Muscle of arm (tissue), 14 donors: Measurements from ENCODE around the gene TEAD1. TPM values are rescaled to one million over a fixed set of nuclear protein-coding genes. Genes with fewer than 3 reads are reported as not detected.

Source experiments
- DNase-seq: peaks from one replicate; pipeline ENCODE4 v3.0.0-alpha.2; 2013
- long read RNA-seq, 11 donors: transcript quantifications; one replicate each; lab custom pipeline, GENCODE V29; 2026
- polyA plus RNA-seq, 12 donors: library from polyadenylated mRNA; unstranded; fragments of 120-200 nt; gene quantifications; one replicate each; pipeline ENCODE4 v1.2.1, GENCODE V29; 2013; ENCODE audit not compliant: insufficient read length in 12 of 12

TEAD1 gene
- 100 to 1,000 TPM in 7 of 12 donors, 10 to 100 TPM in 5; 48.6 to 122 (median 108) TPM for polyA plus RNA-seq
- long read RNA-seq, donor 1, partial matches to known transcripts, result 19 of 21 reads
- long read RNA-seq, donor 1, other reads (novel, unspliced or antisense), result 0 of 21 reads
- long read RNA-seq, donor 2, full-length matches to known transcripts, result 2 of 14 reads
- long read RNA-seq, donor 2, partial matches to known transcripts, result 12 of 14 reads
- long read RNA-seq, donor 2, other reads (novel, unspliced or antisense), result 0 of 14 reads
- long read RNA-seq, donor 3, full-length matches to known transcripts, result 2 of 10 reads
- long read RNA-seq, donor 3, partial matches to known transcripts, result 8 of 10 reads
- long read RNA-seq, donor 3, other reads (novel, unspliced or antisense), result 0 of 10 reads
- long read RNA-seq, donor 4, full-length matches to known transcripts, result 5 of 15 reads
- long read RNA-seq, donor 4, partial matches to known transcripts, result 10 of 15 reads
- long read RNA-seq, donor 4, other reads (novel, unspliced or antisense), result 0 of 15 reads
- long read RNA-seq, donor 5, result 0 reads
- long read RNA-seq, donor 6, full-length matches to known transcripts, result 5 of 12 reads
- long read RNA-seq, donor 6, partial matches to known transcripts, result 7 of 12 reads
- long read RNA-seq, donor 6, other reads (novel, unspliced or antisense), result 0 of 12 reads
- long read RNA-seq, donor 7, partial matches to known transcripts, result 21 of 22 reads
- long read RNA-seq, donor 7, other reads (novel, unspliced or antisense), result 0 of 22 reads
- long read RNA-seq, donor 8, full-length matches to known transcripts, result 3 of 21 reads
- long read RNA-seq, donor 8, partial matches to known transcripts, result 18 of 21 reads
- long read RNA-seq, donor 8, other reads (novel, unspliced or antisense), result 0 of 21 reads
- long read RNA-seq, donor 9, partial matches to known transcripts, result 5 of 6 reads
- long read RNA-seq, donor 9, other reads (novel, unspliced or antisense), result 0 of 6 reads
- long read RNA-seq, donor 10, full-length matches to known transcripts, result 1 of 15 reads
- long read RNA-seq, donor 10, partial matches to known transcripts, result 14 of 15 reads
- long read RNA-seq, donor 10, other reads (novel, unspliced or antisense), result 0 of 15 reads
- long read RNA-seq, donor 11, partial matches to known transcripts, result 29 of 31 reads
- long read RNA-seq, donor 11, other reads (novel, unspliced or antisense), result 0 of 31 reads

DNA sequence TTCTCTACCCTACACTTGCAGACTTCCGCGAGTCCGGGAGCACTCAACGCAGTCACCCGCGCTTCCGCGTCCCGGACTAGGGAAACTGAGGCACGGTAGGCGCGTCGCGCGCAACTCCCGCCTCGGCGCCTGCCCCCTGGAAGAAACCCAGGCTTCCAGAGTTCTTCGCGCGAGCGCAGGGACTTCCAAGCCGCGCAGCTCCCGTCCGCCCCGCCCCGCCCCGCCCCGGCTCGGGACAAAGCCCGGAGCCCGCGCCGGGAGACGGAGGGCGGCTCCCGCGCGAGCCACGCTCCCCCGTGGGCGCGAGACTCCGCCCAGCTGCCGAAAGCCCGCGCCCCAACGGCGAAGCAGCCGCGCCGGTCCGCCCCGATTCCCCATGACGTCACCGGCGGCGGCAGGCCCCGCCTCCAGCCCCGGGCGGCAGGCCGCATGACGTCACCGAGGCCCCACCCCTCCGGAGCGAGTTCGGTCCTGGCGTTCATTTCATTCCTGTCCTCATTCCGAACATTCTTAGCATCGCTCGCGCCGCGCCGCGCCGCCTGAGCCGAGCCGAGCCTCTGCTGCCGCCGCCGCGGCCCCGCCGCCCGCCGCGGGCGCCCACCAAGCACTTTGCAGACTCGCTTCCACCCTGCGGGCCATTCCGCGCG, at the start of gene TEAD1:
TSS of gene TEAD1 (plus strand) at position 498 of the 647 bp plus-strand sequence.
- peak; percentile 94 for DNase-seq

DNA sequence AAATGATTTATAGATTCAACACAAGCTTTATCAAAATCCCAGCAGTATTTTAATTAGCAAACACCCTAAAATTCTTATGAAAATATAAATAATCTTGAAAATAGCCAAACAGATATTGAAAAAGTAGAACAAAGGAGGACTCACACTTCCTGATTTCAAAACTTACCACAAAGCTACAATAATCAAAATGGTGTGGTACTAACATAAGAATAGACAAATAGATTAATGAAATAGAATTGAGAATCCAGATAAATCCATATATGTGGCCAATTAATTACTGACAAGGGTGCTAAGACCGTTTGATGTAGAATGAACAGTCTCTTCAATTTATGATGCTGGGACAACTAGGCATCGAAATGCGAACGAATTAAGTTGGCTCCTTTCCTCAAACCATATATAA, 49.6 kb upstream of the TEAD1 start:
- DNase-seq, result no peak

DNA sequence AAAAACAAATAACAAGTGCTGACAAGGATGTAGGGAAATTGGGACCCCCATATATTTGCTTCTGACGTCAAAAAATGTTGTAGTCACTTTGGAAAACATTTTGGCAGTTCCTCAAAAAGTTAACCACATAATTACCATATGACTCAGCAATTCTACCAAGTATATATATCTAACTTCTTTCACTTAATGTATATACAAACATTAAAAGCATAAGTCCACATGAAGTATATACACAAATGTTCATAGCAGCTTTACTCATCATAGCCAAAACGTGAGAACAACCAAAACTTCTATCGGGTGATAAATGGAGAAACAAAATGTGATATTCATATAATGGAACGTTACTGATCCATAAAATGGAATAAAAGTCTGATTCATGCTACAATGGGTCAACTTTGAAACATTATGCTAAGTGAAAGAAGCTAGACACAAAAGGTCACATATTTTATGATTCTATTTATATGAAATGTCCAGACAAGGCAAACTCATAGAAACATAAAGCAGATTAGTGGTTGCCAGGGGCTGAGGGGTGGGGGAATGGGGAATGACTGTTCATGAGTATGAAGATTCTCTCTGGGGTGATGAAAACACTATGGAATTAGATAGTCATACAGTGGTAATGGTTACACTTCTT, 48.7 kb upstream of the TEAD1 start:
- DNase-seq, result no peak

DNA sequence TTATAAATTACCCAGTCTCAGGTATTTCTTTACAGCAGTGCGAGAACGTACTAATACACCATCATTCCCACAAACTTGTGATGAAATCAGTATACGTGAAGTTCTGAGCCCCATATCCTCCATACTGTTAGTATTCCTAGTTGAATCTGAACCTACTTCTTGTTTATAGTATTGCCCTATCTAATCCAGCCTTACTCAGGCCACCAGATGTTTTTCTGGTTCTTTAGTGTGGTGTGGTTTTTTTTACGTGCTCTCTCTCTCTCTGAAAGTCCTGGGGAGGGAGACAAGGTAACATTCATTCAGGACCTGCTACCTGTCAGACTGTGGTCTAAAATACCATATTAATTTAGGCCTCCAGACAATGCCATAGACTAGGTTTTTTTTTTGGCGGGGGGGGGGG, 47.6 kb upstream of the TEAD1 start:
- DNase-seq, result no peak

DNA sequence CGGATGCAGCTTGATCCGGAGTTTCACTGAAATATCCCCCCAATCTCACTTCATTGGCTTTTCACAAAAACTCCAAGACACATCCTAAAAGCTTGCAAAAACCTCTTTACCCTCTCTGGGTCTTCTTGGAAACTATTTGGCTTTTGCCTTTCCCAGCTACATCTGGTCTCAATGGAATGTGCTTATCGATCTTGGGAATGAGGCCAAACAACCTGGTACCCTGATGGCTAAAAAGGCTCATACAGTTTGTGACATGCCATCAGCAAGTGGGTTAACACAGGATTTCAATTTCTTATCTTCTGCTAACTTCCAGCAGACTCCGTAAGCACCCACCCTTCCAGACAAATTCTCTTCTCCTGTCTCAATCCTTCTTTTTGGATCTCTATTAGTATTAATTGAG, 45.9 kb upstream of the TEAD1 start:
- no peak for DNase-seq

DNA sequence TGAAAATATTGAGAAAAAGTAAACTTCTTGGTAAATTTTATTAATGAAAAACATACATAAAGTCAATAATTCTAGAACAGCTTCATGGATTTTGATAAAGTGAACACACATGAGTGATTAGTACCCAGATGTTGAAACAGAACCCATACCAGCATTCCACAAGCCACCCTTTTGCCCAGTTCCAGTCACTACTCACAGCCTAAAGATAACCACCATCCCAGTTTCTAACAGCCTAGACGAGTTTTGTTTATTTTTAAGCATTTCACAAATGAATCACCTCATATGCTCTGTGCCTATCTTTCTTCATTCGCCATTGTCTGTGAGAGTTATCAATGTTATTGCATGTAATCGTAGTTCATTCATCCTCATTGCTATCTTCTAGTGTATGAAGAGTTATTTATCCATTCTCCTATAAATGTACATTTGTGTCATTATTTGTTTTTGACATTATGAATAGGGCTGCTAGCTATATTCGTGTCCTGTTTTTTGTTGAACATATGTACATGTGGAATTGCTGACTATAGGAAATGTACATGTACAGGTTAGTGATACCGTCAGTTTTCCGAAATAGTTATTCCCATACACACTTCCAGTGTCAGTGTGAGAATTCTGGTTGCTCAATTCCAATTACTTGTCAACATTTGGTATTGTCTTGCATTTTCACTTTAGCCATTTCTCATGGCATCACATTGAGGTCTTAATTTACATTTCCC, 44.5 kb upstream of the TEAD1 start:
- DNase-seq, result no peak

DNA sequence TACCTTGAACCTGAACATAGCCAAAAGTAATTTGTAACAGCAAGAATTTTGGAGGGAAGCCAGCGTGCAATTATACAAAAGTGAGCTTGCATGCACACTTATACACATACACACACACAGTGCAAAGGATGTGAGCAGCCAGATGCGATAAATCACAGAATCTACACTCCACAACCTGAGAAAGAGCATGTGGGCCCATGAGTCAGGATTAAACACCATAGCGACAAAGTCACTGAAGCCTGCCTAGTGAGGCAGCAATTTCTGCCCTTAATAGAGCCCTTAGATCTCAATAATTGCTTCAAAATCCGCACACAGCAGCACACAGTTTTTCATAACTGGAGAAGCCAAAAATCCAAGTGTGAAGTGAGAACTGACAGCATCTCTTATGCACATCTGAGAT, 42.6 kb upstream of the TEAD1 start:
- DNase-seq, result no peak

DNA sequence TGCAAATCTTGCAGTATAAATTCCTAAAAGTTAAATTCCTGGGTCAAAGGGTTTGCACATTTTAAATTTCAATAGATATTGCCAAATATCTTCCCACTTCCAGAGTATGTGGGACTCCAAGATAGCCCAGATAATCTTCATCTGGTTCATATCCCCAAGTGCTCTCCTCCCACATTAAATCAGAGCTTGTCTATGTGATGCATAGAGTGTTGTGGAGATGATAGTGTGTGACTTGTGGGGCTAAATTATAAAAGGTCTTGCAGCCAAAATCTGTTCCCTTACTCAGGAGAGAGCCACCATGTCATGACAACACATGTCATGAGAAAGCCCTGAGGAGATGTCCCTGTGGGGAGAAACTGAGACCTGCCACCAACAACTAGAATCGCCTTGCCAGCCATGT, 39.9 kb upstream of the TEAD1 start:
- DNase-seq, result no peak

DNA sequence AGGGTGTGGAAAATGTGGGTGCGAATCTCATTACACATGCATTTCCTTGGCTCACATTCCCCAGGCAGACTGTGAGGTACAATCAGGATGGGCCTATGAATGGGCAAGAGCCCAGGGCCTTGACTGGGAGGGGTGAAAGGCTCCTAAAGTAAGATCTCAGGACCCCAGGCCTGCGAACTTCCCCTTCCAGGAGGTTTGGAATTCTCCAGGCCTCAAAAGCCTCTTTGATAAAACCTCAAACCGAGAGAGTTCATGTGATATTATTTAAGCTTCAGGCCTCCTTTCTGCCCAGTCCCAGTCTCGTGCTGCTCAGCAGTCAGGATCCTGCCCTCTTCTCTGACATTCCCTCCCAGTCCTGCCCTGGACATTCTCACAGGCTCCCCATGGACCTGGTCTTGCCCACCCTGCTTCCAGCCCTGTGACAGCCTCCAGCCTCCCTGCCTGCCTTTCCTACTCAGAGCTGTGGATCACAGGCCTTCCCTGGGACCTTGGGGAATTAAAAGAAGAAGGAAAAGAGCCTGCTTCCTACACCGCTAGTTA, 37.3 kb upstream of the TEAD1 start:
- DNase-seq, result no peak

DNA sequence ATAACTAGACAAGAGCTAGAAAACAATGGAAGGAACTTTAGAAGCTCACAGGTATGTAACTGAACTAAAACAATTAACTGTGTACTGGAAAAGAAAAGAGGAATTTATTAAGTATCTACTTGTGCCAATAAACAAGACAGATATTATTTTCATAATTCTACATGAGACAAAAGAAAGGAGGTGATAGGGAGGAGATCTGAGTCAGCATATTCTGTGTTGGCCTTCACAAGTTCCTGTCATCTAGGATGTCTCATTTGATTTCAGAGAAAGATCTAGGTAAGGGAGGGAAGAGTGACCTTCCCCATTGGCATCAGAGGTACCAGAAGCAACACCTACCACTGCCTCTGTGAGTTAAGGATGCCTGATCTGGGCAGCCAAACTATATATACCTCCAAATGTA, 34.8 kb upstream of the TEAD1 start:
- DNase-seq, result no peak

DNA sequence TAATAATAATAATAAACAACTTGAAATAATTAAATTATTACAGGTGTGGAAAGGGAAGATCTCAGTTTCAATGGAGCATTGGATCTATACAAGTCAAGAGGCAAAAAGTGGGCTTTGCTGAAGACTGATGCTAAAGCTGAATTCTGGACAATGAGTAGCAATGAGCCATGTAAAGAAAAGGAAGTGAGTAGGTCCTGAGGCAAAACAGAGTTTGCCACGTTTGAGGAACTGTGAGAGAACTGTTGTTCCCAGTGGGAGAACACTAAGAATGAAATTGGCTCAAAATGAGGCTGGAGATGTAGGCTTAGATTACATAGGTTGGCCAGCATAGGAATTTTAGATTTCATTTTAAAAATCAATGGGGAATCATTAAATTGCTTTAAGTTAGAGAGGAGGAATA, 33.9 kb upstream of the TEAD1 start:
- no peak for DNase-seq

DNA sequence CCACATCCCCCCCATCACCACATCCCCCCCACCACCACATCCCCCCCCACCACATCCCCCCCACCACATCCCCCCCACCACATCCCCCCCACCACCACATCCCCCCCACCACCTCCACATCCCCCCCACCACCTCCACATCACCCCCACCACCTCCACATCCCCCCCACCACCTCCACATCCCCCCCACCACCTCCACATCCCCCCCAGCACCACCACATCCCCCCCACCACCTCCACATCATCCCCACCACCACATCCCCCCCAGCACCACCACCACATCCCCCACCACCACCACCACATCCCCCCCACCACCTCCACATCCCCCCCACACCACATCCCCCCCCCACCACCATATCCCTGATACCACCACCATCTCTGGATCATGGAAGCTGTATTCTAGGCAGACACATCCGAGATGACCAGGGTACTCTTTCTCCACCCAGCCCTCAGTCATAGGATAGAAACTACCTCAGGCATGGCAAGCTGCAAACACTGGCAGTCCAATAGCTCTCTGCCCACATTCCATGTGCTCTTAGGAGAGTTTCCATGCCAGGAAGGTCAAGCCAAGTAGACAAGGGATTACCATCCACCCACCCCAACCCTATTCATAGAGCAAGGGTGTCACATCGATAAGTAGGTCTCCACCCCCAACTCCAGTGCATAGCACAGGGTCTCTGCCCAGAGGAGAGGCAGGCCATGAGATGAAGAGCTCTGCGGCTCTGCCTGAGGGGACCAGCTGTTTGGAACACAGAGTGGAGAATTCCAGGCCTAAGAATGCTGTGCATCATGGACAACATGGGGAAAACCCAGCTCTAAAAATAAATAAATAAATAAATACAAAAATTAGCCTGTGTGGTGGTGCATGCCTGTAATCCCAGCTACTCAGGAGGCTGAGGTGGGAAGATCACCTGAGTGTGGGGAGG, 33.0 kb upstream of the TEAD1 start:
- no peak for DNase-seq

DNA sequence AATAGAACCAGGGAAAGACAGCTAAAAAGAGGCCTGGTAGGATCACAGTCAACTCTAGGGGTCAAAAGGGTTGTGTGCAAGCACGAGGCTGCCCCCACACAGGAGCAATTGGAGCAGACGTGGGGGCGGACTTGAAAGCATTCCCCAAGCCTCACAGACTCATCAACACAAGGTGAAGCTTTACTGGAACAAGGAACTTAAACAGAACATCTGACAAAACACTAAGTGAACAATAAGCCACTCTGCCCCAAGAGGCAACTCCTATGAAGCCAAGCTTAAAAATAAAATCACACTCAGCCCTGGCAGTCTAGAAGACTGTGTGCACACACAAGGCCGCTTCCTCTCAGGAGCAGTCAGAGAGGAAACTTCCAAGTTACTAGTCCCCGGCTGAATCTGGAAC, 32.2 kb upstream of the TEAD1 start:
- DNase-seq, result no peak

DNA sequence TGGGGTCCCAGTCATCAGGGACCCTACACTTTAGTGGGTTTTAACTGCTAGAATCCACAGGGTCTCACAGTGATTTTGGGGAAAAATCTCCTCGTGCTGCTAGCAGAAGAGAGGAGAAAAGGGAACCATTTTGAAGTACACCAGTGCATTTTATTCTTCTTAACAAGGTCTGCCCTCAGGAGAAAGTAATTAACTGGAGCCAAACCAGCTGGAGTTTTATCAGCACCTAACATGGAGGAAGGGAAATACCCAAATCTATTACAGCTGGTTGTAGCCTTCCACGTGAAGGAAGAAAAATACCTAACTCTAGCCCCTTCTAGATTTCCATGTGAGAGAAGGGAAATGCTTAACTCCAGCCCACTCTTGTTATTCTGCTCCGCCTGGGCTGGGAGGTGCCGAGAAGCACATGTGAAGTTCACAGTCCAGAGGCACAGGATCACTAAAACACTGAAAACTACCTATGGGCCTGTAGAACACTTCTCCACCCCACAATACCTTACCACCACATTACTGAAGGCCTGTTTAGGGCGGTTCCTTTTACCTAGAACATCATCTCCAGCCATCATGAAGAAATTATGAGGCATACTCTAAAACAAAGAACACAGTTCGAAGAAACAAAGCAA, 31.3 kb upstream of the TEAD1 start:
- no peak for DNase-seq

DNA sequence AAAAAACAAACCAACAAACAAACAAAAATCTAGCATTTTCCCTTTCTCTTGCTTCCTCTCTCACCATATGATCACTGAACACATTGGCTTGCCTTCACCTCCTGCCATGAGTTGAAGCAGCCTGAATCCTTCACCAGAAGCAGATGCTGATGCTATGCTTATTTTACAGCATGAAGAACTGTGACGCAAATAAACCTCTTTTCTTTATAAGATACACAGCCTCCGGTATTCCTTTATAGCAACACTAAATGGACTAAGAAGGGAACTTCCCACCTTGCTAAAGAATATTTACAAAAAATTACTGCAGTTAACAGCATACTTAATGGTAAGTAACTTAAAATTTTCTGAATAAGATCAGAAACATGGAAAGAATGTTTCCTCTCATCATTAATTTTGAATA, 27.7 kb upstream of the TEAD1 start:
- no peak for DNase-seq

DNA sequence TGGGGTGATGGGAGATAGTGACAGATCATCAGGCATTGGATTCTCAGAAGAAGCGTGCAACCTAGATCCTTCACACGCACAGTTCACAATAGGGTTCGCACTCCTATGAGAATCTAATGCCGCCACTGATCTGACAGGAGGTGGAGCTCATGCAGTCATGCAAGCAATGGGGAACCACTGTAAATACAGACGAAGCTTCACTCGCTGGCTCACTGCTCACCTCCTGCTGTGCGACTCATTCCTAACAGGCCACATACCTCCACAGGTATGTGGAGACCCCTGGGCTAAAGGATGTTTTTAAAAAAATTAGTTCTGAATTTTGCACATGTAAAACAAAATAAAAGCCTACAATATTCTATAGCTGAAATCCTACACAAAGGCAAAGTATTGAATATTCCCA, 20.5 kb upstream of the TEAD1 start:
- DNase-seq, result no peak

DNA sequence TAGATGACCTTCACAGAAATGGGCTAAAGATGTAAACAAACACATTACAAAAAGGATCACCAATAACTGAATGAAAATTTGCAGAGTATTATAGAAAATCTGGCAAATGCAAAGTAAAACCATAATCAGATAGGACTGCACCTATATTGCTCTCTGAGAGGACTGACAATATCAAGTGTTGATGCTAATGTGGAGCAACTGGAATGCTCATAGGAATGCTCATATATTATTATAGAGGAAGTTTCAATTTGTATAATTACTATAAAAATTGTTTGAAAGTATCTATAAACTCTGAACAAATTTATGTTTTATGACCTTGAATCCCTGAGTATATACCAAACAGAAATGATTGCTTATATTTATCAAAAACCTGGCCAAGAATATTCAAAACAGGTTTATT, 18.4 kb upstream of the TEAD1 start:
- DNase-seq, result no peak

DNA sequence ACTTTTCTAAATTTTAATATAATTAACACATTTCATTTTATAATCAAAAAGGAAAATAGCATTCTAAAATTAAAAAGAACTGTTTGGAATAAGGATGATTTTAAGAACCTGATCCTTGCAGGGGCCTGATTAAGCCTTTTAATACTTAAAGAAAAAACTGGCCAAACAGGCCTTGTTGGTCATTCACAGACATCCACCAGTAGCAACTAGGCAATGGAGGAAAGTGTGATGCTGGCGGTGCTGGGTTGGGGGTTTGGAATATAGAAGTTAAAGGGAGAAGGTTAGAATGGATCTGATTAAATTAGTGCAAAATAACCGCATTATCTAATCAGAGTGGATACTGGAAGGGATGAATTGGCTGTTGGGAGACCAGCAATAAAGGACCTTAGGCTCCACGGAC, 16.9 kb upstream of the TEAD1 start:
- no peak for DNase-seq

DNA sequence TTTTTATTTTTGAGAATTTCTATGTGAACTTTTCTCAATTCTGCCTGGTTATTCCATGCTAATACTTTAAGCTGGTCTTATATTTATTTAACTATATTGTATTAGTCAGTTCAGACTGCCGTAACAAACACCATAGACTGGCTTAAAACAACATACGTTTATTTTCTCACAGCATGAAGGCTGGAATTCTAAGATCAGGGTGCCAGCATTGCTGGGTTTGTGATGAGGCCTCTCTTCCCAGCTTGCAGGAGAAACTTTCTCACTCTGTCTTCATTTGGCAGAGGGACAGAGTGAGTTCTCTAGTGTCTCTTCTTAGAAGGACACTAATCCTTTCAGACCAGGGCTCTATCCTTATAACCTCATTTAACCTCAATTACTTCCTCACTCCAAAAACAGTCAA, 16.2 kb upstream of the TEAD1 start:
- DNase-seq, result no peak
